Natural killer cell treated with Interleukin-12 subunit alpha and Interleukin-12 subunit beta and Interleukin-15 and Interleukin-18, amount 100 ng/mL, for 72 hours (primary cell): Measurements from ENCODE around the gene NELL2. TPM values are rescaled to one million over a fixed set of nuclear protein-coding genes. Genes with fewer than 3 reads are reported as not detected.
"Not testable (repeated sequence)": the region's sequence is repeated elsewhere in the genome, so short reads cannot be mapped to it uniquely, and the experiment has no call there.

Experiments
- ATAC-seq, 2 donors: fragments of 150-1000 bp; cut with Tn5 transposase in 1 of 2; sonication (Bioruptor Pico), chemical (Tn5 transposase) in 1 of 2; 2 replicates each; pipeline ENCODE4 v1.10.0; 2021
- DNase-seq: peaks from one replicate; pipeline ENCODE4 v3.0.0; 2022; ENCODE audit warnings: low spot score
- H3K27ac Mint-ChIP-seq, 2 donors: 1 replicate in 1 of 2; 2 replicates in 1 of 2; pipeline ENCODE4 v1.8.0; 2022; ENCODE audit warnings: mixed read lengths in 2 of 2, mild to moderate bottlenecking in 1 of 2, moderate library complexity in 1 of 2
- H3K27me3 Mint-ChIP-seq, 2 donors: 1 replicate in 1 of 2; 2 replicates in 1 of 2; pipeline ENCODE4 v1.8.0; 2022; ENCODE audit warnings: mixed read lengths in 2 of 2
- H3K36me3 Mint-ChIP-seq: one replicate; pipeline ENCODE4 v1.8.0; 2022; ENCODE audit warnings: mixed read lengths
- H3K4me1 Mint-ChIP-seq, 2 donors: 1 replicate in 1 of 2; 2 replicates in 1 of 2; pipeline ENCODE4 v1.8.0; 2022; ENCODE audit warnings: low read depth in 2 of 2, mixed read lengths in 2 of 2, mild to moderate bottlenecking in 1 of 2
- H3K4me3 Mint-ChIP-seq: one replicate; pipeline ENCODE4 v1.8.0; 2022; ENCODE audit warnings: mixed read lengths
- H3K9me3 Mint-ChIP-seq: 2 replicates; pipeline ENCODE4 v1.8.0; 2022; ENCODE audit warnings: mixed read lengths
- total RNA-seq, 2 donors: library from RNA; stranded (reverse); gene quantifications; one replicate each; pipeline ENCODE4 v1.2.3, GENCODE V29; 2022

The NELL2 gene
- total RNA-seq, 2 donors from 2014 or later: 1.6 to 2.6 TPM

- peak overlapping the region in 1 of 2 donors; percentile 5 for H3K27ac Mint-ChIP-seq
These were observed 40.3 kb downstream of the NELL2 start for GRCh38 chr12:44835641-44836379.

GRCh38 chr12:44834996-44835395, 41.1 kb downstream of the NELL2 start:
- DNase-seq, H3K4me3 Mint-ChIP-seq: not testable (repeated sequence)

More at GRCh38 chr12:44835641-44836379, 40.3 kb downstream of the NELL2 start:
- Mint-ChIP-seq H3K4me1 (peaks cover 0 to 3% of the 10 kb centered on the region in 2 donors), H3K4me3 (no peak overlapping the region), H3K9me3 (no peaks in the 10 kb centered on the region), H3K36me3 (no peaks in the 10 kb centered on the region), H3K27me3 (peaks cover 0 to 2% of the 10 kb centered on the region in 2 donors)
- ATAC-seq (peak; percentile 20), DNase-seq (no peak)

GRCh38 chr12:44833561-44833960, 42.6 kb downstream of the NELL2 start:
- Mint-ChIP-seq H3K27ac (no peak overlapping the region), H3K27me3 (no peaks in the 10 kb centered on the region), H3K4me1 (peaks cover 0 to 3% of the 10 kb centered on the region in 2 donors), H3K9me3 (no peaks in the 10 kb centered on the region), H3K36me3 (no peaks in the 10 kb centered on the region), H3K4me3 (no peak overlapping the region)
- DNase-seq (no peak), ATAC-seq (no peak)

More at GRCh38 chr12:44834996-44835395, 41.1 kb downstream of the NELL2 start:
- H3K27me3 Mint-ChIP-seq, H3K9me3 Mint-ChIP-seq, H3K36me3 Mint-ChIP-seq, H3K4me1 Mint-ChIP-seq, H3K27ac Mint-ChIP-seq: not testable (repeated sequence)
- ATAC-seq: peak in 1 of 2 donors; percentile 32

GRCh38 chr12:44830566-44831055, 45.5 kb downstream of the NELL2 start:
- H3K27ac Mint-ChIP-seq: no peak overlapping the region
- H3K4me1 Mint-ChIP-seq: peaks cover 13 to 14% of the 10 kb centered on the region in 2 donors
- no peak overlapping the region for H3K4me3 Mint-ChIP-seq
- no peaks in the 10 kb centered on the region for H3K36me3 Mint-ChIP-seq
- no peaks in the 10 kb centered on the region for H3K27me3 Mint-ChIP-seq
- DNase-seq (no peak), ATAC-seq (no peak)
- H3K9me3 Mint-ChIP-seq: no peaks in the 10 kb centered on the region

- no peak overlapping the region for H3K27ac Mint-ChIP-seq
- no peaks in the 10 kb centered on the region for H3K27me3 Mint-ChIP-seq
- ATAC-seq (no peak), DNase-seq (no peak)
- H3K9me3 Mint-ChIP-seq: no peaks in the 10 kb centered on the region
- peaks cover 12 to 13% of the 10 kb centered on the region in 2 donors for H3K4me1 Mint-ChIP-seq
- H3K4me3 Mint-ChIP-seq: no peak overlapping the region
- H3K36me3 Mint-ChIP-seq: no peaks in the 10 kb centered on the region
These were observed 47.1 kb downstream of the NELL2 start for GRCh38 chr12:44829045-44829444.

GRCh38 chr12:44827832-44828438, 48.2 kb downstream of the NELL2 start:
- Mint-ChIP-seq H3K4me1 (peaks cover 12 to 13% of the 10 kb centered on the region in 2 donors), H3K36me3 (no peaks in the 10 kb centered on the region), H3K4me3 (peak overlapping the region; percentile 22), H3K27ac (peak overlapping the region; percentile 26 to 49), H3K27me3 (no peaks in the 10 kb centered on the region), H3K9me3 (no peaks in the 10 kb centered on the region)
- DNase-seq (no peak), ATAC-seq (peak in 1 of 2 donors; percentile 56)

- not testable (repeated sequence) for H3K4me1 Mint-ChIP-seq, ATAC-seq, H3K36me3 Mint-ChIP-seq
These were observed 54.4 kb downstream of the NELL2 start for GRCh38 chr12:44821702-44822101.

GRCh38 chr12:44819884-44820283, 56.2 kb downstream of the NELL2 start:
- no peaks in the 10 kb centered on the region for H3K4me1 Mint-ChIP-seq
- DNase-seq: no peak
- H3K4me3 Mint-ChIP-seq: no peak overlapping the region

More at GRCh38 chr12:44821702-44822101, 54.4 kb downstream of the NELL2 start:
- H3K27ac Mint-ChIP-seq, H3K9me3 Mint-ChIP-seq, H3K4me3 Mint-ChIP-seq, H3K27me3 Mint-ChIP-seq, DNase-seq: not testable (repeated sequence)

GRCh38 chr12:44817687-44818086, 58.4 kb downstream of the NELL2 start:
- no peaks in the 10 kb centered on the region for H3K9me3 Mint-ChIP-seq
- ATAC-seq: no peak
- DNase-seq: no peak
- no peak overlapping the region for H3K27ac Mint-ChIP-seq
- H3K27me3 Mint-ChIP-seq: no peaks in the 10 kb centered on the region
- H3K4me3 Mint-ChIP-seq: no peak overlapping the region
- no peaks in the 10 kb centered on the region for H3K36me3 Mint-ChIP-seq
- H3K4me1 Mint-ChIP-seq: no peaks in the 10 kb centered on the region

More at GRCh38 chr12:44819884-44820283, 56.2 kb downstream of the NELL2 start:
- Mint-ChIP-seq H3K9me3 (no peaks in the 10 kb centered on the region), H3K36me3 (no peaks in the 10 kb centered on the region), H3K27ac (no peak overlapping the region), H3K27me3 (no peaks in the 10 kb centered on the region)
- ATAC-seq: no peak

GRCh38 chr12:44816446-44817017, 59.6 kb downstream of the NELL2 start:
- Mint-ChIP-seq H3K9me3 (no peaks in the 10 kb centered on the region), H3K4me1 (no peaks in the 10 kb centered on the region), H3K27me3 (no peaks in the 10 kb centered on the region), H3K36me3 (no peaks in the 10 kb centered on the region), H3K4me3 (no peak overlapping the region), H3K27ac (no peak overlapping the region)
- ATAC-seq (no peak), DNase-seq (no peak)

GRCh38 chr12:44812062-44812461, 64.1 kb downstream of the NELL2 start:
- Mint-ChIP-seq H3K4me3 (no peak overlapping the region), H3K36me3 (no peaks in the 10 kb centered on the region), H3K4me1 (no peaks in the 10 kb centered on the region), H3K27me3 (no peaks in the 10 kb centered on the region), H3K27ac (no peak overlapping the region), H3K9me3 (no peaks in the 10 kb centered on the region)
- DNase-seq (no peak), ATAC-seq (no peak)

GRCh38 chr12:44804068-44804467, 72.0 kb downstream of the NELL2 start:
- Mint-ChIP-seq H3K9me3 (no peaks in the 10 kb centered on the region), H3K36me3 (no peaks in the 10 kb centered on the region), H3K27me3 (peaks cover 0 to 6% of the 10 kb centered on the region in 2 donors), H3K4me3 (no peak overlapping the region), H3K4me1 (no peaks in the 10 kb centered on the region), H3K27ac (no peak overlapping the region)
- ATAC-seq (no peak), DNase-seq (no peak)

- Mint-ChIP-seq H3K27ac (no peak overlapping the region), H3K9me3 (no peaks in the 10 kb centered on the region), H3K4me3 (no peak overlapping the region), H3K4me1 (no peaks in the 10 kb centered on the region), H3K36me3 (no peaks in the 10 kb centered on the region), H3K27me3 (peaks cover 2 to 19% of the 10 kb centered on the region in 2 donors)
- no peak for ATAC-seq
- DNase-seq: no peak
These were observed 80.1 kb downstream of the NELL2 start for GRCh38 chr12:44795970-44796369.

- ATAC-seq: no peak
- Mint-ChIP-seq H3K27ac (no peak overlapping the region), H3K4me3 (no peak overlapping the region), H3K9me3 (peaks cover 3% of the 10 kb centered on the region), H3K4me1 (no peaks in the 10 kb centered on the region), H3K27me3 (peaks cover 2 to 40% of the 10 kb centered on the region in 2 donors), H3K36me3 (no peaks in the 10 kb centered on the region)
- no peak for DNase-seq
These were observed 87.4 kb downstream of the NELL2 start for GRCh38 chr12:44788731-44789130.
